ENCODE data around the gene ZNF8. TPM values are rescaled to one million over a fixed set of nuclear protein-coding genes. Genes with fewer than 3 reads are reported as not detected.
A peak's percentile ranks its signal among the peaks of the same experiment; 100 is the strongest.
"Not testable (repeated sequence)": the region's sequence is repeated elsewhere in the genome, so short reads cannot be mapped to it uniquely, and the experiment has no call there.

The ZNF8 gene
- total RNA-seq, 4 donors from 2014 or later, result 0.78 to 2.1 (median 1.2) TPM

DNA sequence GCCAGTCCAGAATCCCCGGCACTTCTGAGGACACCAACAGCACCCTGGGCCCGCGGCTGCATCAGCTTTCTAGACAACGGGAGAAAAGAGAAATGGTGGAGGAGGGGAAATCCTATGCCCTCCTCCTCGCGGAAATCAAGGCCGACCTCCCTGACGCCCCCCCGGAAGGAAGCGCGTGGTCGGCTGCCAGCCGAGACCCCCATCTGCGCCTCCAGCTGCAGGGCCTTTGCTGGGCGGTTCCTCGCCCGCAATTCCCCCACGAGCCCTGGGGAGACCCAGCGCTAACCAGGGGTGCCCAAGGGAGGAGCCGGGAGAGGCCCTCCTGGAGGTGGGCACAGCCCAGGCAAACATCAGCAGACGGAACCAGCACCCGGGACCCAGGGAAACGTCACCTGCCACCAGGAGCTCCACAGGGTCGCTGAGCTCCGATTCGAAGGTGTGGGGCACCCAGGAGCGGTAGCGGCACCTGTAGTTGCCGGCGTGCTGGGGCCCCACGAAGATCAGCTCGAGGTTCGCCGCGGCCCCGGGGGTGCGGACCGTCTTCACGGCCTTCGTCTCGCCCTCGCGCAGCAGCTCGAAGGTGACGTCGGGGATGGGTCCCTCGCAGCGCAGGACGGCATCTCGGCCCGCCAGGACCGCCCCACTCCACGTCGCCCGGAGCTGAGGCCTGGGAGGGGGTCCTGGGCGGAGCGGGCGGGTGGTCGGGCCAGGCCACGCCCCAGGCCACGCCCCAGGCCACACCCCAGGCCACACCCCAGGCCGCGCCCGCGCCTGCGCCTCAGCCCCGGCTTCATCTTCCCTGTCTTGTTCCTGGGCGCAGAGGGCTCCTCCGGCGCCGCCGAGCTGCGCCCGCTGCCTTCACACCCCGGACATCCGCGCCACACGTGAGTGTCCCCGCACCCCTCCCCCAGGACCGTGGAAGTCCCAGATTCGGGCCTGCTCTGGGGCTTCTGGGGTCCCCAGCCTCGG lies 68.5 kb downstream of the ZNF8 start:
- peak overlapping the region; percentile 55 to 57 (median 56) for H3K4me3 ChIP-seq
- intact Hi-C loops (cut with DNase I; ENCODE audit: low total_unique reads), result no loop called here
- no peaks in the 10 kb centered on the region for H3K4me1 ChIP-seq
- H3K9me3 ChIP-seq, result no peaks in the 10 kb centered on the region
- in situ Hi-C loops (cut with MboI; ENCODE audit: low sequenced_read_pairs in 4 of 4), result no loop called here
- ATAC-seq (peak; percentile 44 to 78), DNase-seq (no peak)
- TF ChIP-seq, protein P1, sequence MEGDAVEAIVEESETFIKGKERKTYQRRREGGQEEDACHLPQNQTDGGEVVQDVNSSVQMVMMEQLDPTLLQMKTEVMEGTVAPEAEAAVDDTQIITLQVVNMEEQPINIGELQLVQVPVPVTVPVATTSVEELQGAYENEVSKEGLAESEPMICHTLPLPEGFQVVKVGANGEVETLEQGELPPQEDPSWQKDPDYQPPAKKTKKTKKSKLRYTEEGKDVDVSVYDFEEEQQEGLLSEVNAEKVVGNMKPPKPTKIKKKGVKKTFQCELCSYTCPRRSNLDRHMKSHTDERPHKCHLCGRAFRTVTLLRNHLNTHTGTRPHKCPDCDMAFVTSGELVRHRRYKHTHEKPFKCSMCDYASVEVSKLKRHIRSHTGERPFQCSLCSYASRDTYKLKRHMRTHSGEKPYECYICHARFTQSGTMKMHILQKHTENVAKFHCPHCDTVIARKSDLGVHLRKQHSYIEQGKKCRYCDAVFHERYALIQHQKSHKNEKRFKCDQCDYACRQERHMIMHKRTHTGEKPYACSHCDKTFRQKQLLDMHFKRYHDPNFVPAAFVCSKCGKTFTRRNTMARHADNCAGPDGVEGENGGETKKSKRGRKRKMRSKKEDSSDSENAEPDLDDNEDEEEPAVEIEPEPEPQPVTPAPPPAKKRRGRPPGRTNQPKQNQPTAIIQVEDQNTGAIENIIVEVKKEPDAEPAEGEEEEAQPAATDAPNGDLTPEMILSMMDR (IDR thresholded peaks at IDR 0.05 in 4 of 5, conservative IDR thresholded peaks at IDR 0.05 in 1 of 5), result no peak
- peak in 1 of 2 donors; percentile 23 for TF ChIP-seq POLR2A (IDR thresholded peaks at IDR 0.05)
- H3K27me3 ChIP-seq, result peaks cover 15 to 41% (median 31%) of the 10 kb centered on the region in 3 donors
- no peaks in the 10 kb centered on the region for H3K36me3 ChIP-seq
- H3K27ac ChIP-seq, result peak overlapping the region; percentile 30 to 68 (median 48)

DNA sequence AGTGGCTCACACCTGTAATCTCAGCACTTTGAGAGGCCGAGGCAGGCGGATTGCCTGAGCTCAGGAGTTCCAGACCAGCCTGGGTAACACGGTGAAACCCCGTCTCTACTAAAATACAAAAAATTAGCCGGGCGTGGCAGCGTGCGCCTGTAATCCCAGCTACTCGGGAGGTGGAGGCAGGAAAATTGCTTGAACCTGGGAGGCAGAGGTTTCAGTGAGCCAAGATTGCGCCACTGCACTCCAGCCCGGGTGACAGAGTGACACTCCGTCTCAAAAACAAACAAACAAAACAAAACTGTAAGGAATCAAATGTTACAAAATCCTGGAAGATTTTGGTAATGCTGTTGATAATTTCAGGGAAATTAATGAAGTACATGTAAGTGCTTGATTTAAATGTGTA lies 69.3 kb downstream of the ZNF8 start:
- ATAC-seq; DNase-seq; H3K36me3 ChIP-seq; in situ Hi-C loops (cut with MboI; ENCODE audit: low sequenced_read_pairs in 4 of 4); H3K4me1 ChIP-seq; H3K9me3 ChIP-seq; intact Hi-C loops (cut with DNase I; ENCODE audit: low total_unique reads): not testable (repeated sequence)
- Histone ChIP-seq H3K27me3 (peaks cover 15 to 41% (median 31%) of the 10 kb centered on the region in 3 donors), H3K4me3 (peak overlapping the region; percentile 55 to 57 (median 56)), H3K27ac (peak overlapping the region in 2 of 4 donors; percentile 21 to 64)

DNA sequence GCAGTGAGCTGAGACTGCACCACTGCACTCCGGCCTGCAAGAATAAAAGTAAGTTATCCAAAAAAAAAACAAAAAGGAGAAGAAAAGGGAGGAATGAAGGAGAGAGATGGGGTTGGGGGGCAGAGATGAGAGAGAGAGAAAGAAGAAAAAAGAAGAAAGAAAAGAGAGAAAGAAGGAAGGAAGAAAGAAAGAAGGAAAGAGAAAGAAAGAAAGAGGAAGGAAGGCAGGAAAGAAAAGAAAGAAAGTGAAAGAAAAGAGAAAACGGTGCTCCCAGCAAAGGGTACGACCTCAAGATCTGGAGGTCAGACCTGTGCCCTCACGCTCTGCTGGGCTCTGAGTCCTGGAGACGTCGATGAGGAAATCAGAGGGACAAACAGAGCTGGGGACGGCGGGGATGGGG lies 70.8 kb downstream of the ZNF8 start:
- Histone ChIP-seq H3K4me1 (no peaks in the 10 kb centered on the region), H3K27me3 (peaks cover 15 to 43% (median 31%) of the 10 kb centered on the region in 3 donors), H3K4me3 (no peak overlapping the region), H3K9me3 (no peaks in the 10 kb centered on the region), H3K27ac (no peak overlapping the region), H3K36me3 (no peaks in the 10 kb centered on the region)
- TF ChIP-seq, protein P1 (IDR thresholded peaks at IDR 0.05 in 4 of 5, conservative IDR thresholded peaks at IDR 0.05 in 1 of 5), result no peak
- TF ChIP-seq POLR2A (IDR thresholded peaks at IDR 0.05), result no peak
- in situ Hi-C loops (cut with MboI; ENCODE audit: low sequenced_read_pairs in 4 of 4), result no loop called here
- no peak for ATAC-seq
- DNase-seq, result no peak
- intact Hi-C loops (cut with DNase I; ENCODE audit: low total_unique reads), result no loop called here

DNA sequence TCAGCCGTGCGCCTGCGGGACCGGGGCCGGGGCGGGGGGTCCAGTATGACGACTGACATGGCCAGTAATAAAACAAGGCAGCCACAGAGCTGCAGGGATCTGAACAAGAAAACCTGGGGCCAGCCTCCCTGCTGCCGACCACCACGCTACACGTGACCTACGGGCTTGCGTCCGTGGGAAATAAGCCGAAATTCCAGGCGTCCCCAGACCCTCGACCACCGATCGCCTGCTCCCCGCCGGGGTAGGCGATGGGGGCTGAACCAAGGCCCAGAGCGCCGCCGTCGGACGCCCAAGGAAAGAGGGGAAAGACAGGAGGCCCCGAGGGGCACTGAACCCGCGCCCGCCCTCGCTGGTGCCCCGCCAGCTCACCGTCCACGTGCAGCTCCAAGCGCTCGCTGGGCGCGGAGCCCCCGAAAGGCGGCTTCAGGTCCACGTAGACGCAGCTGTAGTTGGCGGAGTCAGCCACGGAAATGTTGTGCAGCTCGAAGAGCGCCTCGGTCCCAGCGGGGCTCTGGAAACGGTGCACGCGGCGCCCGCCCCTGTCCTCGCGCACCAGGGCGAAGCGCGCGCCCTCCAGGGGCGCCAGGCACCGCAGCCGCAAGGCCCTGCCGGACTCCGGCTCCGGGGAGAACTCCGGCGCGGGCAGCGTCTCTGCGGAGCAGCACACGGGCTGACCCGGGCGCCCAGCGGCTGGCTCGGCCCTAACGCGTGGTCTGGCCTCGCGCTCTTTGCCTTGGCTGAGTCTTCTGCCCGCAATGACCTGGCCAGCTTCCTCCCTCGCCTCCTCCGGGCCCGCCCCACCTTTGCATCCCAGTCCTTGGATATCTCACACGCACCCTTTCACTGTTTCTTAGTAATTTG lies 71.5 kb downstream of the ZNF8 start:
- TF ChIP-seq POLR2A (IDR thresholded peaks at IDR 0.05), result no peak
- TF ChIP-seq, protein P1 (IDR thresholded peaks at IDR 0.05 in 4 of 5, conservative IDR thresholded peaks at IDR 0.05 in 1 of 5), result no peak
- intact Hi-C loops (cut with DNase I; ENCODE audit: low total_unique reads), result no loop called here
- DNase-seq (no peak), ATAC-seq (no peak)
- in situ Hi-C loops (cut with MboI; ENCODE audit: low sequenced_read_pairs in 4 of 4), result no loop called here
- Histone ChIP-seq H3K27me3 (peaks cover 15 to 48% (median 37%) of the 10 kb centered on the region in 3 donors), H3K4me1 (no peaks in the 10 kb centered on the region), H3K36me3 (no peaks in the 10 kb centered on the region), H3K27ac (no peak overlapping the region), H3K9me3 (no peaks in the 10 kb centered on the region), H3K4me3 (no peak overlapping the region)

Measured in gastrocnemius medialis (tissue), 4 donors.